Hematopoietic multipotent progenitor cell (in vitro differentiated cells): ENCODE data around the gene MT2A. TPM values are rescaled to one million over a fixed set of nuclear protein-coding genes. Genes with fewer than 3 reads are reported as not detected.

Experiments
- total RNA-seq: library from RNA; depleted of rRNA; stranded (reverse); fragments of >200 nt; gene quantifications from one replicate; pipeline ENCODE4 v1.2.3, GENCODE V29; 2012

The MT2A gene
- total RNA-seq, 1 donor = 21.8 TPM

Other genes with a start within 250 kb of the MT2A start
- gene AMFR, start 183.0 kb upstream of the MT2A start, total RNA-seq = 197 TPM
- 34.5 TPM for gene NUDT21, start 157.3 kb upstream of the MT2A start, total RNA-seq
- gene OGFOD1, start 157.0 kb upstream of the MT2A start, total RNA-seq = 15.6 TPM
- 35.0 TPM for gene BBS2, start 88.6 kb upstream of the MT2A start, total RNA-seq
- gene MT4, start 43.5 kb upstream of the MT2A start, total RNA-seq = not detected
- gene MT3, start 19.1 kb upstream of the MT2A start, total RNA-seq = not detected
- 6.5 TPM for gene MT1E, start 17.2 kb downstream of the MT2A start, total RNA-seq
- gene MT1M, start 24.1 kb downstream of the MT2A start, total RNA-seq = not detected
- not detected for gene MT1A, start 30.1 kb downstream of the MT2A start, total RNA-seq
- not detected for gene MT1B, start 43.3 kb downstream of the MT2A start, total RNA-seq
- gene MT1F, start 49.4 kb downstream of the MT2A start, total RNA-seq = 4.6 TPM
- gene MT1G, start 59.5 kb downstream of the MT2A start, total RNA-seq = 5.9 TPM
- gene MT1H, start 61.2 kb downstream of the MT2A start, total RNA-seq = not detected
- 54.1 TPM for gene MT1X, start 73.9 kb downstream of the MT2A start, total RNA-seq
- gene NUP93, start 121.5 kb downstream of the MT2A start, total RNA-seq = 59.8 TPM